Measurements from ENCODE around the gene ST6GALNAC6.

DNA sequence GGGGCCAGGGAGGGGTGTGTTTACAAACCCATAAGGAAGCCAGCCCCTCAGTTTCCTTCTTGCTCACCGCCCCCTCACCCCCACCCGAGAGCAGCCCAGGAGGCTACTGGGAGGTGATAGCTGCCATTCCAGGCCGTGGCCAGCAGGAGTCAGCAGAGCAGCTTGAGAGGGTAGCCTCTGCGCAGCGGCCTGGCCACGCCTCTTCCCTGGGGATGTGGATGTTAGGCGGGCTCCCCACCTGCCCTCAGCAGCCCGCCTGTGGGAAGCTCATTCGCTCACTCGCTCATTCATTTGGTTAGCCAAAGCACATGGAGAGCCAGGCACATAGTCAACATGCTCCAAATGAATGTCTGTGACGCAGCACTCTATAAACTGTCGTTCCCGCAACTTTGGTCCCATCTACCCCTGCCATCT is 44.3 kb upstream of the ST6GALNAC6 start:
- TF ChIP-seq CTCF (IDR thresholded peaks at IDR 0.05) (peak; percentile 66 to 95 (median 92)), POLR2A (IDR thresholded peaks at IDR 0.05) (no peak)

All from Peyer's patch (tissue), 4 donors.